Measurements from ENCODE around the gene ROBO3.

Gene ROBO3

GRCh38 chr11:124923296-124923695, 58.1 kb downstream of the ROBO3 start:
- H3K4me3 ChIP-seq (ENCODE audit: low read depth in 1 of 2, low read length in 2 of 2), result no peak overlapping the region
- no peaks in the 10 kb centered on the region for H3K27me3 ChIP-seq (ENCODE audit: insufficient read depth, low read length, poor library complexity)
- H4K20me1 ChIP-seq (ENCODE audit: insufficient read depth, low read length), result no peaks in the 10 kb centered on the region
- H3K79me2 ChIP-seq (ENCODE audit: insufficient read depth, low read length), result no peaks in the 10 kb centered on the region
- DNase-seq (peak; percentile 52), ATAC-seq (ENCODE audit: insufficient read depth, low read depth) (peak; percentile 97)
- no peaks in the 10 kb centered on the region for H3K4me1 ChIP-seq (ENCODE audit: insufficient read depth, low read length)
- H3K27ac ChIP-seq (ENCODE audit: low read length), result no peak overlapping the region
- no peak overlapping the region for H3K9ac ChIP-seq (ENCODE audit: low read depth, low read length)
- TF ChIP-seq EZH2 (IDR thresholded peaks at IDR 0.05; ENCODE audit: borderline replicate concordance, low read depth, low read length, severe bottlenecking), result no peak
- TF ChIP-seq, protein P1, sequence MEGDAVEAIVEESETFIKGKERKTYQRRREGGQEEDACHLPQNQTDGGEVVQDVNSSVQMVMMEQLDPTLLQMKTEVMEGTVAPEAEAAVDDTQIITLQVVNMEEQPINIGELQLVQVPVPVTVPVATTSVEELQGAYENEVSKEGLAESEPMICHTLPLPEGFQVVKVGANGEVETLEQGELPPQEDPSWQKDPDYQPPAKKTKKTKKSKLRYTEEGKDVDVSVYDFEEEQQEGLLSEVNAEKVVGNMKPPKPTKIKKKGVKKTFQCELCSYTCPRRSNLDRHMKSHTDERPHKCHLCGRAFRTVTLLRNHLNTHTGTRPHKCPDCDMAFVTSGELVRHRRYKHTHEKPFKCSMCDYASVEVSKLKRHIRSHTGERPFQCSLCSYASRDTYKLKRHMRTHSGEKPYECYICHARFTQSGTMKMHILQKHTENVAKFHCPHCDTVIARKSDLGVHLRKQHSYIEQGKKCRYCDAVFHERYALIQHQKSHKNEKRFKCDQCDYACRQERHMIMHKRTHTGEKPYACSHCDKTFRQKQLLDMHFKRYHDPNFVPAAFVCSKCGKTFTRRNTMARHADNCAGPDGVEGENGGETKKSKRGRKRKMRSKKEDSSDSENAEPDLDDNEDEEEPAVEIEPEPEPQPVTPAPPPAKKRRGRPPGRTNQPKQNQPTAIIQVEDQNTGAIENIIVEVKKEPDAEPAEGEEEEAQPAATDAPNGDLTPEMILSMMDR (IDR thresholded peaks at IDR 0.05; ENCODE audit: borderline replicate concordance, extremely low read depth, low read length, poor library complexity, severe bottlenecking), result peak; percentile 42
- no peaks in the 10 kb centered on the region for H3K9me3 ChIP-seq (ENCODE audit: insufficient read depth, low read length, severe bottlenecking)
- H3K4me2 ChIP-seq (ENCODE audit: insufficient read depth, low read length), result no peak overlapping the region
- no peak overlapping the region for H2AFZ ChIP-seq (ENCODE audit: low read depth, low read length)
- H3K36me3 ChIP-seq (ENCODE audit: insufficient read depth, low read length), result no peaks in the 10 kb centered on the region

DNA sequence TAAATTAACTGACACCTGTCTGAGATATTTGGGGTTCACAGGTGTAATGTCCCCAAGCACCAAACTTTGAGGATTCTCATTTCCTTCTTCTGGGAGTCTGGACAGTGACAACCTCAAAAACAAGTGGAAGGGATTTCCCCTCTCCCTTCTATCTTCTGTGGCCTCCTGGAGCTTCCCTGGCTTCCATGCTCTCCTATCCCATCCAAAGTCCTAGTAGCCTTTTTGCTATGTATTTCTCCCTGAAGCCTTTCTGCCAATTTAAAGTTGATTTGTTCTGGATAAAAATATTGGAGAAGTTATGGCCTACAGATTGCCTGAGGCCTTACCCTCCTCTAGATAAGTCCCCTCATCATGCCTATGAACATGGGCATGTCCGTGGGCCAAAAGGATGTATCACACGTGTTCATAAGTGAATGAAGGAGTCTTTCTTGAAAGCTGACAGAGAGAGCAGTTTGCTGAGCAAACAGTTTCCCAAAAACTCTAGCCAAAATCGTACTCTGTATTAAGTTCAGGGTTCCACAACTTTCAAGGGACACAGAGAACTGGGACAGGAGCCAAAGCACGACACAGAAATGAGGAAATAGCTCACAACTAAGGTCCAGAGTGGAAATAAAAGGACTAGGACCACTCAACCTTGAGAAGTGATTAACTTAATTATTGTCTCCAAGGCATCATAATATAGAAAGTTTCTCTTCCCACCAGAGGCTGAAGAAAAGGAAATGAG, 63.9 kb downstream of the ROBO3 start:
- Histone ChIP-seq H3K79me2 (ENCODE audit: insufficient read depth, low read length) (no peaks in the 10 kb centered on the region), H3K9ac (ENCODE audit: low read depth, low read length) (no peak overlapping the region), H3K4me3 (ENCODE audit: low read depth in 1 of 2, low read length in 2 of 2) (no peak overlapping the region), H3K4me2 (ENCODE audit: insufficient read depth, low read length) (no peak overlapping the region), H3K9me3 (ENCODE audit: insufficient read depth, low read length, severe bottlenecking) (no peaks in the 10 kb centered on the region), H3K4me1 (ENCODE audit: insufficient read depth, low read length) (no peaks in the 10 kb centered on the region), H3K27me3 (ENCODE audit: insufficient read depth, low read length, poor library complexity) (no peaks in the 10 kb centered on the region), H3K36me3 (ENCODE audit: insufficient read depth, low read length) (no peaks in the 10 kb centered on the region), H2AFZ (ENCODE audit: low read depth, low read length) (no peak overlapping the region), H3K27ac (ENCODE audit: low read length) (no peak overlapping the region), H4K20me1 (ENCODE audit: insufficient read depth, low read length) (no peaks in the 10 kb centered on the region)
- TF ChIP-seq, protein P1 (IDR thresholded peaks at IDR 0.05; ENCODE audit: borderline replicate concordance, extremely low read depth, low read length, poor library complexity, severe bottlenecking), result no peak
- no peak for TF ChIP-seq EZH2 (IDR thresholded peaks at IDR 0.05; ENCODE audit: borderline replicate concordance, low read depth, low read length, severe bottlenecking)
- no peak for DNase-seq
- no peak for ATAC-seq (ENCODE audit: insufficient read depth, low read depth)

DNA sequence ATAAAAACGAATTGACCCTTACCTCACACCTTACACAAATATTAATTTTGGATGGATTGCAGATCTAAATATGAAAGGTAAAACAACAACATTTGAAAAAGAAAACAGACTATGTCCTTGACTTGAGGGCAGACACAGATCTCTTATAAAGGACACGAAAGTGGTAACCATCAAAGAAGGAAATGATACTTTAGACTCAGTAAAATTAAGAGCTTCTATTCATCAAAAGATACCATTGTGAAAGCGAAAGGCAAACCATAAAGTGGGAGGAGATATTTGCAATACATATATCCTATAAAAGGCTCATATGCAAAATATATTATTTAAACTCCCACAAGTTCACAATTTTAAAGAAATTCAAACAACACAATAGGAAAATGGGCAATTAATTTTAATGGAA, 65.6 kb downstream of the ROBO3 start:
- no peak for DNase-seq
- H3K4me2 ChIP-seq (ENCODE audit: insufficient read depth, low read length), result no peak overlapping the region
- H3K27me3 ChIP-seq (ENCODE audit: insufficient read depth, low read length, poor library complexity), result peaks cover 5% of the 10 kb centered on the region
- H3K36me3 ChIP-seq (ENCODE audit: insufficient read depth, low read length), result no peaks in the 10 kb centered on the region
- no peak for ATAC-seq (ENCODE audit: insufficient read depth, low read depth)
- H3K4me3 ChIP-seq (ENCODE audit: low read depth in 1 of 2, low read length in 2 of 2), result no peak overlapping the region
- no peak overlapping the region for H3K27ac ChIP-seq (ENCODE audit: low read length)
- no peak overlapping the region for H3K9ac ChIP-seq (ENCODE audit: low read depth, low read length)
- H3K4me1 ChIP-seq (ENCODE audit: insufficient read depth, low read length), result no peaks in the 10 kb centered on the region
- H2AFZ ChIP-seq (ENCODE audit: low read depth, low read length), result no peak overlapping the region
- H3K79me2 ChIP-seq (ENCODE audit: insufficient read depth, low read length), result no peaks in the 10 kb centered on the region
- H4K20me1 ChIP-seq (ENCODE audit: insufficient read depth, low read length), result no peaks in the 10 kb centered on the region
- no peaks in the 10 kb centered on the region for H3K9me3 ChIP-seq (ENCODE audit: insufficient read depth, low read length, severe bottlenecking)
- TF ChIP-seq, protein P1 (IDR thresholded peaks at IDR 0.05; ENCODE audit: borderline replicate concordance, extremely low read depth, low read length, poor library complexity, severe bottlenecking), result no peak
- TF ChIP-seq EZH2 (IDR thresholded peaks at IDR 0.05; ENCODE audit: borderline replicate concordance, low read depth, low read length, severe bottlenecking), result no peak

All from DND-41 (cell line).